ENCODE measurements around the gene DHRS4L2. TPM values are rescaled to one million over a fixed set of nuclear protein-coding genes. Genes with fewer than 3 reads are reported as not detected.

Gene DHRS4L2
- total RNA-seq, 1 donor from 2014 or later, result 12.6 TPM

Other genes starting within 250 kb of the DHRS4L2 start
- gene DHRS4, start 35.2 kb upstream of the DHRS4L2 start, total RNA-seq, result 36.4 and 42.9 TPM in 2 replicates
- gene CARMIL3, start 63.1 kb downstream of the DHRS4L2 start, total RNA-seq, result 0.05 TPM in 1 of 2 replicates, not detected in the other
- gene CPNE6, start 82.6 kb downstream of the DHRS4L2 start, total RNA-seq, result not detected in 2 replicates
- 5.8 and 10.5 TPM in 2 replicates for gene PCK2, start 105.4 kb downstream of the DHRS4L2 start, total RNA-seq
- 90.7 and 93.9 TPM in 2 replicates for gene DCAF11, start 125.8 kb downstream of the DHRS4L2 start, total RNA-seq
- gene NRL, start 126.0 kb downstream of the DHRS4L2 start, total RNA-seq, result 0.88 and 2.6 TPM in 2 replicates
- 0.42 and 0.51 TPM in 2 replicates for gene FITM1, start 141.7 kb downstream of the DHRS4L2 start, total RNA-seq
- 167 TPM in 2 replicates for gene PSME1, start 147.3 kb downstream of the DHRS4L2 start, total RNA-seq
- 21.4 and 26.4 TPM in 2 replicates for gene EMC9, start 152.7 kb downstream of the DHRS4L2 start, total RNA-seq
- gene PSME2, start 157.7 kb downstream of the DHRS4L2 start, total RNA-seq, result 108 and 110 TPM in 2 replicates
- gene RNF31, start 158.6 kb downstream of the DHRS4L2 start, total RNA-seq, result 53.2 and 54.1 TPM in 2 replicates
- gene IRF9, start 172.3 kb downstream of the DHRS4L2 start, total RNA-seq, result 37.8 and 55.5 TPM in 2 replicates
- gene REC8, start 183.2 kb downstream of the DHRS4L2 start, total RNA-seq, result 2.7 and 4.2 TPM in 2 replicates
- 28.8 and 60.6 TPM in 2 replicates for gene IPO4, start 199.9 kb downstream of the DHRS4L2 start, total RNA-seq
- 63.5 and 82.5 TPM in 2 replicates for gene TM9SF1, start 206.5 kb downstream of the DHRS4L2 start, total RNA-seq
- gene TSSK4, start 216.8 kb downstream of the DHRS4L2 start, total RNA-seq, result not detected in 2 replicates
- gene CHMP4A, start 224.6 kb downstream of the DHRS4L2 start, total RNA-seq, result 36.8 and 39.3 TPM in 2 replicates
- gene MDP1, start 227.1 kb downstream of the DHRS4L2 start, total RNA-seq, result 5.9 and 23.7 TPM in 2 replicates
- 197 and 248 TPM in 2 replicates for gene NEDD8, start 243.4 kb downstream of the DHRS4L2 start, total RNA-seq
- 108 and 121 TPM in 2 replicates for gene GMPR2, start 244.0 kb downstream of the DHRS4L2 start, total RNA-seq

Data from dermis blood vessel endothelial cell (primary cell).